Urothelium cell line (cell line): ENCODE data around the gene BMF.

ENCODE experiments used
- DNase-seq: peaks from one replicate; pipeline ENCODE4 v3.0.0; 2011; ENCODE audit warnings: low spot score, mixed read lengths
- FAIRE-seq: peaks from 2 replicates; lab custom pipeline; 2011; peaks lifted over from hg19 to GRCh38; lab: Jason Lieb, UNC

Gene BMF

GRCh38 chr15:40104296-40104864, 4.3 kb downstream of the BMF start:
- FAIRE-seq = no peak
- DNase-seq = no peak

- DNase-seq (no peak), FAIRE-seq (no peak)
Measured at GRCh38 chr15:40103864-40104271, 4.8 kb downstream of the BMF start.

DNA sequence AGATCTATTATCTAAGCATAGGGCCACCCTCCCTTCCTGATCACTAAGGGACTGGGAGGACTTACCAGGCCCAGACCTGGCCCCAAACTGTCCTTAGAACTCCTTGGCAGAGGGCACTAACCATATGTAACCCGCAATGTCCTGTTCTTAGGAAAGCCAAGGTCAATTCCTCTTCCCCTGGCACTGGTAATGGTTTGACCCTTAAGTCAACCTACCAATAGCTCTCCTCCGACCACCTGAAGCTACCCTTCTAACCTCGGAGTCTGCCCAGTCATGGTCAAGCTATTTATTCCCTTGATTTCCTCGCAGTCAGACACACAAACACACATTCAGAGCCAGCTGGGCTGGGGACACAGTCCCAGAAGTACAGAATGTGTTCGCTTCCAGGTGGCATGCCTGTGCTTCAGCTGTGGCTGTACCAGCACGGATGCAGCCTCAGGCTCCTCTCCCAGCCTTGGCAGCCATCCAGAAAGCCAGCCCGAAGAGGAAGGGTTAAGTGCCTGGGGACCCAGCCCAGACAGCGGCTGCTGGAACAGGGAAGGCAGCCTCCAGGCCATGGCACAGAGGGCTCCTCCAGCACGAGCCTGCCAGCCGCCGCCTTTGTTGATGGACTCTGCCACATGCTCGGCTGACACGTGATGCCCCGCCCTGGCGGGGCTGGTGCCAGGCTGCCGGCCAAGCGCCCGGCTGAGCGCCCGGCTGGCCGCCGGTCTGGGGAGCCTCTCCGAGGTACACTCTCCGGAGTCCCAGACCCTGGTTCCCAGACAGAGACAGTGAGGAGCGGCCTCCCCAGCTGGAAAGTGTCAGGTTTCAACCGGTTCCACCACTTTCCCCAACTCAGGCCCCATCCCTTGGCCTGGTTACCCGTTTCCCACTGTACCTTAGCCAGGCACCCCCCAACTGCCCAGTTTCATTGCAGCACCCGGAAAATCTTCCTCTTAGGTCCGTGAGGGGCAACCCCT, 5.5 kb downstream of the BMF start:
- DNase-seq = peak; percentile 73
- no peak for FAIRE-seq

GRCh38 chr15:40100947-40101905, 7.5 kb downstream of the BMF start:
- no peak for FAIRE-seq

DNA sequence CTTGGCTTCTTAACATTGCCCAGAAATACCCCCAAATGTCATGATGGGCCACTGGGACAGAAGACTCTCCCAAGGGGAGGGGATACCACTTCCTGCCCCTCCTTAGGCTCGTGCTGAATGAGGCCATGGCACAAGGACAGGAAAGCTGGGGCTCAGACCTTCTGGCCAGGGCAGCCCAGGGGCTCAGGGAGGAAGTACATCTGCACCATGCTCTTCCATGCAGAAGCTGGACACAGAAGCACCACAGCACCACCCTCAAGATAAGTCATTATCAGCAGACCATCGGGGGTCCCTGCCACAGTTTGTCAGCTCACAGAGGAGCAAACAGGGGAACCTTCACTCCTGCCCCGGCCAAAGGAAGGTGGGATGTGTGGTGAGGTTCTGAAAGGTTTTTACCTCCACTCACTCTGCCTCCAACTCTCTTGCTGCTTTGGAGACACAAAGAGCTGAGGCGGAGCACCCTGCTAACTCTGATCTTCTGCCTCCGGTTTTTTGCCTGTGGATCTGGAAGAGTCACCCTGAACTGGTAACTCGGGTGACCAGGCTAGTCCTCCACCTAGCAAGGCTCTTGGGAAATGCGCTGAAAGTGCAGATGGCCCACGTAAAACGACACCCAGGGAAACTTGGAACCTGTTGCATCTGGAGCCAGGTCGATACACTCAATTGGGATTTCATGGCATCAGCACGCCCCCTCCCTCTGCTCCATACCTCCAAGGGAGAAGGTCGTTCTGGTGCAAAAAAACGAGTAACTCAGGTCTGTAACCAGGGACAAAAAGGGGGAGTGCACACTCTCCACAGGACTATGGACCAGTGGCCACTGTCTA, 8.3 kb downstream of the BMF start:
- FAIRE-seq = no peak

More at GRCh38 chr15:40100947-40101905, 7.5 kb downstream of the BMF start:
- no peak for DNase-seq

GRCh38 chr15:40098489-40099261, 10.0 kb downstream of the BMF start:
- FAIRE-seq = peak; percentile 50
- peak; percentile 97 for DNase-seq

More for the DNA sequence above, 8.3 kb downstream of the BMF start:
- no peak for DNase-seq

DNA sequence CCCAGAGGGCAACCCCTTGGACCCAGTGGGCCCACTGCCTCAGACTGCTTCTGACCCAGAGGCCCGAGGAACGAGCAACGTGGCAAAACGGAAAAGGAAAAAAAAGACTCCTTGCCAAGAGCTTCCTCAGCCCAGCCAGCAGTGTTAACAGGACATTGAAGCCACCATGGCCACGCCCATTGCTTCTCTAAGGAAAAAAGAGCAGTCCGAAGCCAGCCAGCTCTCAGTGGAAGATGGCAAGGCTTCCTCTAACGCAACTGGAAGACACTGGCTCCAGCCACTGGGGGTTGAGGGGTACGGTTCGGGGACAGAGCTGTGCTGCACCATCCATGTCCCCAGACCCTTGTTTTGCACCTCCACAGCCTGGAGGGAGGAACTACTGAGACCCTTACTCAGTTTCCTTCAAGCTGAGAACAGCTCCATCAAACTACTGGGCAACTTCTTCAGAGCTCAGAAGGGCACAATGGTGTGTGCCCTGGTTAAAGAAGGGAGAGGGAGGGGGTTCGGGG, 10.7 kb downstream of the BMF start:
- DNase-seq = no peak
- no peak for FAIRE-seq

DNA sequence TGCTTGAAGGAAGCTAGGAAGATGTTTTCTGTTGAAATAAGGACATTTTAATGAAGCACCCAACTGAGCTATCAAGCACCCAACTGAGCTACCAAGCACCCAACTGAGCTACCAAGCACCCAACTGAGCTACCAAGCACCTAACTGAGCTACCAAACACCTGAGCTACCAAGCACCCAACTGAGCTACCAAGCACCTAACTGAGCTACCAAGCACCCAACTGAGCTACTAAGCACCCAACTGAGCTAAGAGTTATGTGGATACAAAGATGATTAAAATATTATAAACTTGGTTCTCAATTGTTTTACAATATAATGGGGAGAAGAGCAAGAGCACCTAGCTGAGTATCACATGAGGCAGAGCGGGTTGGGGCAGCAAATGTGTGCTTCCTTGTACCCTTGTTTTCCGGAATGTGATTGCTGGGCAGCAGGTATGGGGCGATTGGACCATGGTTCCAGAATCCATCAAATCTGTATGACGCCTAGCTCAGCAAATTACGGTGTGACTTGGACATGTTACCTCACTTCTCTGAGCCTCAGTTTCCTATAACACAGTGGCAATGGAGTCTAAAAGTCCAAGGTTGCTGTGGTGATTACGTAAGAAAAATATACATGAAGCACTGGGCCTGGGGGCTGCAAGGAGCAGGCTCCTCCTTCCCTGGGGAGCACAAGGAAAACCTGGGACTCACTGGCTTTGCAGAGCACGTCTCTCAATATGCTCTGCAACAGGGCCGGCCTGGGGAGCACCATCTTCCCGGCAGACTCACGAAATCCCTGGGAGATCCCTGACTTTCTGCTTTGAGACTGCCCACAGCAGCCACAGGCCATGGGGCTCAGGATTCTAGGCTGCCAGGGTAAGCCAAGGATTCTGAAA, 11.3 kb downstream of the BMF start:
- no peak for DNase-seq
- no peak for FAIRE-seq

DNA sequence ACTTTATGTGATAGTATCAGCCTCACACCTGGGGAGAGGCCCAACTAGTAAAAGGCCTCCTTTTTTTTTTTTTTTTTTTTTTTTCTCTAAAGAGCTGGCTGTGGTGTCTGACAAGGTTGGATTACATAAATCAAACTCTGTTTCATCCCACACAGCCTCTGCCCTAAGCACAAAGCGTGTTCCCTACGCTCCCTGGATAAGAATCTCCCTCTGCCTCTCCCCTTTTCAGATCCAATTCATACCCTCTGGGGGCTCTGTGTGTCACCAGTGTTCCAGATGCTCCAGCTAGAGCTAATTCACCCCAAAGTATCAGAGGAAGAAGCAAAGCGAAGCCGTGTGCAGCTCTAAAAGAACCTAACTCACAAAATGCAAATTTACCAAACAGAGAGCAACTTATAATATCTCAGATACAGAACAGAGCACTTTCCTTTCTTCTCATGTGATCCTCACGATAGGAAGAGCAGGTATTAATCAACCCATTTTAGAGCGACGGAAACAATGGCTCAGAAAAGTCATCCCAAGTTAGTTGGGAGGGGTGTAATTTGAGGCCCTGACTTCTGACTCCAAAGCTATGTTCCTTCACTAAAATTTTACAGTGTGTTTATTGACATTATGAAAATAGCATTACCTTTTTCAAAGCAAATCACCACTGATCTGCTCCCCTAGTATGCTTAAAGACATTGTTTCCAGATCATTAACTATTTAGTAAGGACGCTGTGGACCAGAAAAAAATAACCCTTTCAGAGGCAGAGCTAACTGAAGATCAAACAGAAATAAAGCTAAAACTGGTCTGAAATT, 12.4 kb downstream of the BMF start:
- FAIRE-seq (no peak), DNase-seq (no peak)

GRCh38 chr15:40095371-40096093, 13.1 kb downstream of the BMF start:
- no peak for DNase-seq
- FAIRE-seq = no peak

GRCh38 chr15:40094156-40094555, 14.5 kb downstream of the BMF start:
- DNase-seq = no peak
- no peak for FAIRE-seq

DNA sequence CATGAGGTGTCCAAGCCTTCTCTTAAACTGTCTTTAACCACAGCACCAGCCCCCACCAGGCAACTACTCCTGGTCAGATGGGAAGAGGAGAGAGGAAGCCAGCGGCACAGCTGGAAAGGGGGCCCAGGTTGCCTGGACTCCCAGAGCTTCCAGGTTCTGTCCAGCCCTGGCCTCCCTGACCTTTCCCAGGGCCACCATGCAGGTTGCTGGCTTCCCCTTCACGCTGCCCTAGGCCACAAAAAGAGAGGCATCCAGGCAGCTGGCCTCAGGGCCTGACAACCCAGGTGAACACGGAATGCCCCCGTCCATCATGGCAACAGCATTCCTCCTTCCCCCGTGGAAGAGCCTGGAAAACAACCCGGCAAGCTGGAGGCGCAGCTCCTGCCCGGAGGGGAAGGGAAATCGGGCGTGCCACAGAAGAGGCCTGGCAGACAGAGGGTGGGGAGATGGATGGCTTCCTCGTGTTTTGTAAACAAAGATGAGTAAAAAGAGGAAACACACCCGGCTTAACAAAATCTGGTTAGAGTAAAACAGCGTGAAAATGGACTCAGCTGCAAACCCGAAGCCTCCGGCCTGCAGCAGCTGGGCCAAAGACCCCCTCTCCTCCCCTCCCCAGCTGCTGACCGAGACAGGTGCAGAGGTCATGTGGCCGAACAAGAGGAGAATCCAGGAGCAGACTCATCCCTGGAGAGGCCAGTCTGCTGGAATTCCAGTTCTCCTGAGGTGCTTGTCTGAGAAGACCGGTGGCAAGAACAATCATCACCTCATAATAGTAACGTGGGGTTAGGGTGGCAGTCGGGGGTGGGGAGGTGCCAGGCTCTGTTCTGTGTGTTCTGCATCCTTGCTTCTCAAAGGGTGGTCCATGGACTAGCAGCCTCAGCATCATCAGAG, 15.5 kb downstream of the BMF start:
- FAIRE-seq = peak; percentile 40
- DNase-seq = no peak

GRCh38 chr15:40092256-40092978, 16.3 kb downstream of the BMF start:
- FAIRE-seq (no peak), DNase-seq (no peak)

- no peak for DNase-seq
- no peak for FAIRE-seq
Measured at GRCh38 chr15:40091861-40092255, 16.8 kb downstream of the BMF start.

GRCh38 chr15:40090774-40091455, 17.8 kb downstream of the BMF start:
- DNase-seq = no peak
- no peak for FAIRE-seq
